ENCODE measurements around the gene C1orf21.

DNA sequence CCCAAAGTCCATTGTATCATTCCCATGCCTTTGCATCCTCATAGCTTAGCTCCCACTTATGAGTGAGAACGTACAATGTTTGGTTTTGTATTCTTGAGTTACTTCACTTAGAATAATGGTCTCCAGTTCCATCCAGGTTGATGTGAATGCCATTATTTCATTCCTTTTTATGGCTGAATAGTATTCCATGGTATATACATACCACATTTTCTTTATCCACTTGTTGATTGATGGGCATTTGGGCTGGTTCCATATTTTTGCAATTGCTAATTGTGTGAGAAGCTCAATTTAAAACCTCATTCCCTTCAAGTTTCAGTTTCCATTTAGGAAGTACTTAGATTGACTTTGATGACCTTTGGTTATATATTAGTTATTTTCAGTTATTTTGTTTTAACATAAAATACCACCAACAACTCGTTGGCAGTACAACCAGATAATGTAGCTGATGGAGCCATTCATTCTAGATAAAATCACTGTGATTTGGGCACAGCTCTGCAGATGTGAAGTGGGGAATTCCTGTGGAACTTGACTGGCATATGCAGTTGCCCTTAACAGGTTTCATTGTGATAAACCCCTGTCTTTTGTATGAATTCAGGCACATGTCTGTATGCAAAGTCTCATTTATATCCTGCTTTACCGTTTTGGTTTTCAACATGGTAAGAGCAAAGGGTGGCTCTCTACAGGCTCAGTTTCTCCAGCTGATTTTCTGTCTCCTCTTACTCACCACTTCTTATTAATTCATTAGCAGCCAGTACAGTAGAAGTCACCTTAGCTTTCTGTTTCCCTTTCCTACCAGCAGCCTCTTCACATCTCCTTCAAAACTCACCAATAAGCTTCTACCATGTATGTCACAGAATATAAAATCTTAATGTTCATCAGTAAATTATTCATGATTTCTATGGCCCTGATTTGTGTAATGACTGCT lies 170.9 kb downstream of the C1orf21 start:
- TF ChIP-seq CTCF (IDR thresholded peaks at IDR 0.05) (no peak), POLR2AphosphoS5 (IDR thresholded peaks at IDR 0.05; ENCODE audit: low read depth, low read length) (no peak), EP300 (IDR thresholded peaks at IDR 0.05; ENCODE audit: borderline replicate concordance in 1 of 2, low read depth in 1 of 2, low read length in 1 of 2) (no peak), TCF12 (IDR thresholded peaks at IDR 0.05) (no peak), EZH2phosphoT487 (IDR thresholded peaks at IDR 0.05; ENCODE audit: borderline replicate concordance, low read depth) (no peak), RFX5 (IDR thresholded peaks at IDR 0.05; ENCODE audit: low read length) (no peak), JUND (IDR thresholded peaks at IDR 0.05) (no peak), SIN3A (IDR thresholded peaks at IDR 0.05; ENCODE audit: borderline replicate concordance, low read depth, low read length) (no peak), YY1 (IDR thresholded peaks at IDR 0.05; ENCODE audit: low read depth) (no peak), GATA2 (CRISPR knock-in tag; IDR thresholded peaks at IDR 0.05) (no peak), TAF1 (IDR thresholded peaks at IDR 0.05; ENCODE audit: borderline replicate concordance, low read depth, low read length) (no peak), NFIC (IDR thresholded peaks at IDR 0.05; ENCODE audit: borderline replicate concordance) (no peak), RXRA (IDR thresholded peaks at IDR 0.05; ENCODE audit: borderline replicate concordance, low read depth) (no peak), RAD21 (IDR thresholded peaks at IDR 0.05; ENCODE audit: low read length) (no peak)

All from SK-N-SH (cell line).